B cell (primary cell): Measurements from ENCODE around the gene COL11A2. TPM values are rescaled to one million over a fixed set of nuclear protein-coding genes. Genes with fewer than 3 reads are reported as not detected.

Source experiments
- ATAC-seq: fragments of 200-7000 bp; cut with Tn5 transposase; one replicate; pipeline ENCODE4 v1.10.0; 2021; ENCODE audit warnings: low read depth, mild to moderate bottlenecking, moderate number of reproducible peaks, moderate library complexity
- CTCF ChIA-PET: fragments of 350-600 bp; sonication (Branson Sonifier 250); formaldehyde crosslinking; loops from one replicate; lab custom pipeline; 2021; ENCODE audit warnings: antibody characterized with exemption, inconsistent platforms; lab: Charles Lee
- POLR2A ChIA-PET: fragments of 350-600 bp; sonication (Branson Sonifier 250); formaldehyde crosslinking; loops from one replicate; lab custom pipeline; 2021; ENCODE audit warnings: antibody characterized with exemption; lab: Charles Lee
- DNase-seq: peaks from one replicate; pipeline ENCODE4 v3.0.0; 2013
- H2AFZ ChIP-seq: 2 replicates; pipeline ENCODE4 v1.6.1; 2012; ENCODE audit warnings: mild to moderate bottlenecking, low read depth, low read length; ENCODE audit not compliant: insufficient read depth, poor library complexity, severe bottlenecking
- H3K27ac ChIP-seq, 2 donors: 1 replicate in 1 of 2; 2 replicates in 1 of 2; pipeline ENCODE4 v1.5.1; 2012 to 2013; ENCODE audit warnings: low read length in 2 of 2, mild to moderate bottlenecking in 2 of 2, moderate library complexity in 1 of 2
- H3K27me3 ChIP-seq, 4 experiments: fragments of 200-600 bp in 1 of 4; sonication (generic) in 1 of 4; replicated peaks in 1 of 4; 1 replicate in 2 of 4; 2 replicates in 2 of 4; pipeline versions ENCODE4 v1.6.1 to v1.7.0; 2013 to 2016; ENCODE audit warnings: low read length in 3 of 4, mild to moderate bottlenecking in 2 of 4, mixed read lengths in 1 of 4, moderate library complexity in 1 of 4; ENCODE audit not compliant: insufficient read depth in 4 of 4, control insufficient read depth in 3 of 4; ENCODE audit errors: control extremely low read depth in 1 of 4
- H3K36me3 ChIP-seq, 2 experiments: replicated peaks in 1 of 2; 1 replicate in 1 of 2; 2 replicates in 1 of 2; pipeline versions ENCODE4 v1.6.1 to v1.7.1; 2013; ENCODE audit warnings: low read length in 1 of 2; ENCODE audit not compliant: insufficient read depth in 2 of 2, control insufficient read depth in 1 of 2; ENCODE audit errors: control extremely low read depth in 1 of 2, extremely low read depth in 1 of 2
- H3K4me1 ChIP-seq, 2 donors: fragments of 200-600 bp in 1 of 2; sonication (generic) in 1 of 2; 1 replicate in 1 of 2; 2 replicates in 1 of 2; pipeline versions ENCODE4 v1.5.1 to v1.6.1; 2013 to 2017; ENCODE audit warnings: low read length in 2 of 2; ENCODE audit not compliant: control insufficient read depth in 2 of 2, insufficient read depth in 2 of 2
- H3K4me2 ChIP-seq: replicated peaks from 2 replicates; pipeline ENCODE3; 2012; ENCODE audit warnings: mild to moderate bottlenecking, low read depth, low read length; ENCODE audit not compliant: poor library complexity, severe bottlenecking
- H3K4me3 ChIP-seq, 5 experiments: fragments of 200-600 bp in 1 of 5; sonication (generic) in 1 of 5; 1 replicate in 3 of 5; 2 replicates in 2 of 5; pipeline versions ENCODE4 v1.5.1 to v1.7.0; 2011 to 2016; ENCODE audit warnings: low read length in 4 of 5, mild to moderate bottlenecking in 4 of 5, low read depth in 2 of 5, control low read depth in 1 of 5, moderate library complexity in 1 of 5; ENCODE audit not compliant: insufficient read depth in 1 of 5; ENCODE audit errors: control extremely low read depth in 1 of 5, extremely low read depth in 1 of 5
- H3K79me2 ChIP-seq: fragments of 200-600 bp; sonication (generic); one replicate; pipeline ENCODE4 v1.6.0; 2016; ENCODE audit warnings: low read length; ENCODE audit not compliant: control insufficient read depth, insufficient read depth
- H3K9ac ChIP-seq: fragments of 200-600 bp; sonication (generic); 2 replicates; pipeline ENCODE4 v1.6.1; 2017; ENCODE audit warnings: mild to moderate bottlenecking, low read length, moderate library complexity
- H3K9me3 ChIP-seq, 3 donors: one replicate each; pipeline versions ENCODE4 v1.6.1 to v1.7.1; 2013; ENCODE audit warnings: low read length in 2 of 3; ENCODE audit not compliant: control insufficient read depth in 2 of 3, insufficient read depth in 1 of 3; ENCODE audit errors: control extremely low read depth in 1 of 3
- H4K20me1 ChIP-seq: 2 replicates; pipeline ENCODE4 v1.6.0; 2012; ENCODE audit warnings: mild to moderate bottlenecking, low read length; ENCODE audit not compliant: insufficient read depth, control insufficient read depth, poor library complexity, severe bottlenecking
- H3K27ac Mint-ChIP-seq: one replicate; pipeline ENCODE4 v1.8.0; 2021; ENCODE audit warnings: mixed read lengths
- H3K27me3 Mint-ChIP-seq: one replicate; pipeline ENCODE4 v1.8.0; 2021; ENCODE audit warnings: mixed read lengths
- H3K4me1 Mint-ChIP-seq: one replicate; pipeline ENCODE4 v1.8.0; 2021; ENCODE audit warnings: mixed read lengths
- H3K4me3 Mint-ChIP-seq: one replicate; pipeline ENCODE4 v1.8.0; 2021; ENCODE audit warnings: mixed read lengths
- H3K9me3 Mint-ChIP-seq: one replicate; pipeline ENCODE4 v1.8.0; 2022; ENCODE audit warnings: mixed read lengths; ENCODE audit not compliant: insufficient read depth
- EZH2 ChIP-seq: IDR thresholded peaks from 2 replicates; pipeline ENCODE4 v1.6.1; 2012; ENCODE audit warnings: borderline replicate concordance, low read depth, mild to moderate bottlenecking, moderate library complexity, low read length; ENCODE audit not compliant: insufficient read depth, poor library complexity, severe bottlenecking
- WGBS: methylation state at CpG from one replicate; pipeline ENCODE4 v1.1.5; 2013; ENCODE audit warnings: missing lambda C conversion rate; ENCODE audit not compliant: insufficient coverage; 5-methylcytosine and 5-hydroxymethylcytosine counted together
- intact Hi-C: fragments of 100-400 bp; cut with micrococcal nuclease; formaldehyde crosslinking; loops from one replicate; pipeline ENCODE4 v1.10.0; 2022
- polyA plus RNA-seq: library from polyadenylated mRNA; depleted of rRNA; stranded (reverse); fragments of >200 nt; gene quantifications from 2 replicates; pipeline ENCODE4 v1.2.3, GENCODE V29; 2012
- total RNA-seq, 2 donors: library from RNA; stranded (reverse); fragments of 120-200 nt in 1 of 2; gene quantifications; 1 replicate in 1 of 2; 2 replicates in 1 of 2; pipeline versions ENCODE4 v1.2.3 to v1.2.4, GENCODE V29; 2013 to 2022
- TF ChIP-seq, protein P1 (sequence below): fragments of 200-600 bp; IDR thresholded peaks from one replicate; pipeline ENCODE4 v1.8.0; 2022; ENCODE audit warnings: antibody characterized with exemption, mild to moderate bottlenecking

The COL11A2 gene
- total and polyA plus RNA-seq, 2 donors (not counting 1 experiment from before 2014, with no cell fraction given): 0.39 to 0.82 TPM

DNA sequence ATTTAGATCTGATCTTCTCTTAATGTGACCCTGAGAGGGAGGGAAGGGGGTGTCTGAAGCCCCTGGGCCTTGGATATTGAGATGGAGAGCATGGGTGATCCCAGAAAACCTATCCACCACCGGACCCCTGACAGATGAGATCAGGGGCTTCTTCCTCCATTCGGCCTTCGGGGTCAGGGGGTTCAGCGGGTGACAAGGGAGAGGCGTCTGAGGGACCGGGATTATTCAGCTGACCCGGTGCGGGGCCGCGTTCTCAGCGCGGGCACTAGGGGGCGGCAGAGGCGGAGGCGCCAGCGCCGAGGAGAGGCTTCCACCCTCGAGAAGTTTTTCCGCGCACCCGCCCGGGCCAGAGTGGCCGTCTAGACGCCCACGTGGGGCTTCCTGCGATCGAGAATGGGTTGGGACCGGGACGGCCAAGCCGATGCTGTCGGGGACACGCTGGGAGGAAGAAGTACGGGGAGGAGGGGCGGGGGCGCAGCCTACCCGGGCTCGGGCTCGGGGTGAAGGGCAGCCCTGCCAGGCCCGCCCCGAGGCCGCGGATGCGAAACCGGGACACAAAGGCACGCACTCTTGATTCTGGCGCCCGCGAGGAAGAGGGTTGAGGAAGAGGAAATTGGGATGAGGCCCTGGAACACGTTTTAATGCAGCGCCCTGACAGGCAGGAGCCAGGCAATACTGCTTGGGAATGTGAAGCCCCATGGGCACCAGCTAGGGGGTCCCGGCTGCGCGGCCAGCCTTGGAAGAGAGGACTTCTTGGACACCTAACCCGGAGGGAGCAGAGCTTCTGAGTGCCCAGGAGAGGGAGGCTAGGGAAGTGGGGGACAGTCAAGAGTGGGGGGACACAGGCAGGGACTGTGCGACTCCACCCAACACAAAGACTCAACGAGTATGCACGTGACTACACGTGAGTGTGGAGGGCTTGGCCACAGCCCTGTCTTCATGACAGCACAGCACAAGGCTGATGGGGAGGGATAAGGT, 30.6 kb downstream of the COL11A2 start:
- H3K27ac Mint-ChIP-seq: peak overlapping the region; percentile 78

More for the DNA sequence above, 30.6 kb downstream of the COL11A2 start:
- DNase-seq (peak; percentile 87), ATAC-seq (peak; percentile 97)
- peaks cover 0 to 3% (median 0%) of the 10 kb centered on the region in 4 experiments for H3K27me3 ChIP-seq
- H4K20me1 ChIP-seq: no peaks in the 10 kb centered on the region
- TF ChIP-seq, protein P1, sequence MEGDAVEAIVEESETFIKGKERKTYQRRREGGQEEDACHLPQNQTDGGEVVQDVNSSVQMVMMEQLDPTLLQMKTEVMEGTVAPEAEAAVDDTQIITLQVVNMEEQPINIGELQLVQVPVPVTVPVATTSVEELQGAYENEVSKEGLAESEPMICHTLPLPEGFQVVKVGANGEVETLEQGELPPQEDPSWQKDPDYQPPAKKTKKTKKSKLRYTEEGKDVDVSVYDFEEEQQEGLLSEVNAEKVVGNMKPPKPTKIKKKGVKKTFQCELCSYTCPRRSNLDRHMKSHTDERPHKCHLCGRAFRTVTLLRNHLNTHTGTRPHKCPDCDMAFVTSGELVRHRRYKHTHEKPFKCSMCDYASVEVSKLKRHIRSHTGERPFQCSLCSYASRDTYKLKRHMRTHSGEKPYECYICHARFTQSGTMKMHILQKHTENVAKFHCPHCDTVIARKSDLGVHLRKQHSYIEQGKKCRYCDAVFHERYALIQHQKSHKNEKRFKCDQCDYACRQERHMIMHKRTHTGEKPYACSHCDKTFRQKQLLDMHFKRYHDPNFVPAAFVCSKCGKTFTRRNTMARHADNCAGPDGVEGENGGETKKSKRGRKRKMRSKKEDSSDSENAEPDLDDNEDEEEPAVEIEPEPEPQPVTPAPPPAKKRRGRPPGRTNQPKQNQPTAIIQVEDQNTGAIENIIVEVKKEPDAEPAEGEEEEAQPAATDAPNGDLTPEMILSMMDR: peak; percentile 93
- no peak for TF ChIP-seq EZH2
- peaks cover 7 to 18% of the 10 kb centered on the region in 2 donors for H3K4me1 ChIP-seq
- H3K27ac ChIP-seq: peak overlapping the region in 1 of 2 donors; percentile 29
- H3K4me3 ChIP-seq: peak overlapping the region in 4 of 5 experiments; percentile 52 to 68 (median 62)
- H3K9me3 ChIP-seq: no peaks in the 10 kb centered on the region
- POLR2A ChIA-PET: interaction anchor here (0.6 to 1.5 kb wide), 3 partner anchors 87 to 217 kb away, joined by 3 to 5 read pairs (median 3); no protein-coding TSS in a partner anchor
- intact Hi-C loops: loop anchor here (1.0 kb wide), 2 partner anchors 36 to 87 kb away; no protein-coding TSS in a partner anchor
- Mint-ChIP-seq H3K27me3 (peaks cover 16% of the 10 kb centered on the region), H3K9me3 (no peaks in the 10 kb centered on the region), H3K4me3 (peak overlapping the region; percentile 95), H3K4me1 (peaks cover 17% of the 10 kb centered on the region)
- 5% methylated on average over 53 of the region's 58 CpGs for WGBS
- H3K36me3 ChIP-seq: no peaks in the 10 kb centered on the region
- peak overlapping the region; percentile 91 for H3K4me2 ChIP-seq
- H3K9ac ChIP-seq: peak overlapping the region; percentile 66
- no peaks in the 10 kb centered on the region for H3K79me2 ChIP-seq
- H2AFZ ChIP-seq: peak overlapping the region; percentile 87
- CTCF ChIA-PET: interaction anchor here (0.6 to 4.5 kb wide), 24 partner anchors 11 to 163 kb away, joined by 3 to 80 read pairs (median 3); partner anchors contain the start of genes RGL2 and RING1
